Hepatic stellate cell (primary cell): ENCODE measurements around the gene SEMA3E.

Source experiments
- DNase-seq: peaks from one replicate; pipeline ENCODE4 v3.0.0; 2011; ENCODE audit warnings: low spot score

SEMA3E gene

DNA sequence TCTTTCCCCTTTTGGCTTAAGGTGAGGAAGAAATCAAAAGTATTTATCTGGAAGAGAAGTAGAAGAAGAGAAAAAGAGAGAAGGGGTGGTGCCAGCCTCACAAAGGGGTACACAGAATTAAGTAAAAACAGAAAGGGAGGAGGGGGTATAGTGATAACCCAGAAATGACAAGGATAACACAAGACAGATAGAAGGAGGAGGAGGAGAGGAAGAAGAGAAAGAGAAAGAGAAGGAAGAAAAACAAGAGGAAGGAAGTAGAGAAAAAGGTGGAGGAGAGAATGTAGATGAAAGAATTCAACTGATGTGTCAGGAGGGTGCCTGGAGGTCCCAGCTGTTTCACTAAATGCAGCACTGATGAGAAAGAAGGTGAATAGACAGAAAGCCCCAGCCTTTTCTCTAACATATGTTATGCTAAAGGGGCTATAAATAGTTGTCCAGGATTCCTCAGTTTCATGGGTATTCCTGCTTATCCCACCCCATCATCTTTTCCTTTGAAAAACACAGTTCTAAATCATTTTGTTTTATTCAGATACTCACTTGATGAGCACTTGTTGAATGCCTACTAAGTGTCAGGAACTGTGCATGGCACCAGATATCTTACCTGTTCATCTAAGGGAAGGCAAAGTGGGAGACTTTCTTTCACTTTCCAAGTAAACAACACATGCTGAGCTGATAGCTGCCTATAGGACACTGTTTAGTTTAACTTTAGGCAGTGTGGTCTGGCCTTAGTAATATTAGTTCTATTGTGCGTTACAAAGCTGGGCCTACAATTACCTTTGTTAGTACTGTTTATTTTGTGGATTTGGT lies 8.0 kb downstream of the SEMA3E start:
- no peak for DNase-seq

DNA sequence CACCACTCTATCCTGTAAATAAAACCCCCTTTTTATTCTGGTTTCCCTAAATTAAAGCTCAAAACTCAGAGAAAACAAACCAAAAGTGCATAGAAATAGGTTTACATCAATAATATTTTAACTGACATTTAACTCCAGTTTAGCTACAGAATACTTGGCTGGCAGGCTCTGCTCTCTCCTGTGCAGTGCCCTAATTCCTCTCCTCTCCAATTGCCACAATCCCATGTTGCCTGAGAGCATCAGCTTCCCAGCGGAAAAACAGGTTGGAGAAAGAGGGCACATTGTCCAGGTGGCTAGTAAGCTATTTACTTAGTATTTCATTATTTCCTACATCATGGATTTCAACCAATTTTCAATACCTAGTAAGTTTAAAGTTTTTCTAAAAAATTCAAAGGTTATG lies 8.7 kb downstream of the SEMA3E start:
- no peak for DNase-seq

DNA sequence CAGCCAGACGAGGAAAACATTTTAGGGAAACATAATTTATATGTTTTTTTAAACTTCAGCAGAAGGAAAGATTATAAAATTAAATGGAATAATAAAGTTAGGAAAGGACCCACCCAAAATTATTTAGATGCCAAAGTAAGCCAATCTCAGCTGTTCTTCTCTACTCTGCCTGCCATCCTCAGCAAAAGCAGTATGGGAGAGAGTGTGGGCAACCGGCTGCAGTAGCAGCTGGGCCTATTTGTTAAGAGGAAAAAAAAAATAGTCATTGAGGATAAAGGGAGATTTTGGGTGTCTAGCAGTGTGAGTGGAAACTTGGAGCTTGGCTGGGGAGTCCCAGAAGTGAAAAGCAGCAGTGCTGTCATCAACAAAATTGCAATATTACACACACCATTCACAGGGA lies 15.4 kb downstream of the SEMA3E start:
- no peak for DNase-seq

DNA sequence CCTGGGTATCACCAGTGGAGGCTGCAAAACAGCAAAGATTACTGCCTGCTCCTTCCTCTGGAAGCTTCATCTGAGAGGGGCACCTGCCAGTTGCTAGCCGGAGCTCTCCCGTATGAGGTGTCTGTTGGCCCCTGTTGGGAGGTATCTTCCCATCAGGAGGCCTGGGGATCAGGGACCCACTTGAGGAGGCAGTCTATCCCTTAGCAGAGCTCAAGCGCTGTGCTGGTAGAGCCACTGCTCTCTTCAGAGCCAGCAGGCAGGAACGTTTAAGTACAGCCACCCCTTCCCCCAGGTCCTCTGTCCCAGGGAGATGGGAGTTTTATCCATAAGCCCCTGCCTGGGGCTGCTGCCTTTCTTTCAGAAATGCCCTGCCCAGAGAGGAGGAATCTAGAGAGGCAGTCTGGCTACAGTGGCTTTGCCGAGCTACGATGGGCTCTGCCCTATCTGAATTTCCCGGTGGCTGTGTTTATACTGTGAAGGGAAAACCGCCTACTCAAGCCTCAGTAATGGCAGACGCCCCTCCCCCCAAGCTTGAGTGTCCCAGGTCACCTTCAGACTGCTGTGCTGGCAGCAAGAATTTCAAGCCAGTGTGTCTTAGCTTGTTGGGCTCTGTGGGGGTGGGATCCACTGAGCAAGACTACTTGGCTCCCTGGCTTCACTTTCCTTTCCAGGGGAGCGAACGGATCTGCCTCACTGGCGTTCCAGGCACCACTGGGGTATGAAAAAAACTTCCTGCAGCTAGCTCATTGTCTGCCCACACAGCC lies 19.6 kb downstream of the SEMA3E start:
- no peak for DNase-seq

DNA sequence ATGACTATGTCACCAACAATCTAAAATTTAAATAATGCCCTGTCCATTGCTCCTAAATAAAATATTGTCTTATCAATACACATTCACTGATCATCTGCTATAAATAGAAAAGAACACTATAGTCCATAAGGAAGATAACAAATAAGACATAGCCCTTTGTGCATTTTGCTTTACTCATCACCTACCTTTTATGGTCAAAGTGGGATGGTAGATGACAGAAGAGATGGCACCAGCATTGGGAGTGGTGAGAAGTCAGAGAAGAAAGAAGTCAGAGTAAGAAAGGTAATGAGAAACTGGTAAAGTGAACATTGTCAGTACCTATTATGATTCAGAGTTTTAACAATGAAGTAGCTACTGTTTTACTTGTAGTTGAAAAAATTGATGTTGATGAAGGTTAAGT lies 31.1 kb downstream of the SEMA3E start:
- no peak for DNase-seq

DNA sequence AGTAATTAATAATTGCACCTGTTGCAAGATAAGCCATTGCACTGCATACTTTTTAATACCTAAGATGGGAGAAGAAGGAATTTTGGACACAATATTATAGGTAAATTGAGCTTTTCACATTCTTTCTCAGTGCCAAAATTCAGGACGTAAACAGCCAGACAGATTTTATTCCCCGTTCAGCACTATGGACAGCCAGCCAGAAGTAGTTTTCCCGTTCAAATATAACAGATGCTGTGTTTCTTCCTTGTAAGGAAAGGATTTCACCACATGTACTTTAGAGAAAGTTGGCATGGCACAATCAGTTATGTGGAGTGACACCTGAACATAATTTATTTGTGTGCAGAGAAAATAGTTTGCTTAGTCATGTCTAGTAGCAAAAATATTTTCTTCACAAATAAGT lies 34.8 kb downstream of the SEMA3E start:
- DNase-seq = no peak

DNA sequence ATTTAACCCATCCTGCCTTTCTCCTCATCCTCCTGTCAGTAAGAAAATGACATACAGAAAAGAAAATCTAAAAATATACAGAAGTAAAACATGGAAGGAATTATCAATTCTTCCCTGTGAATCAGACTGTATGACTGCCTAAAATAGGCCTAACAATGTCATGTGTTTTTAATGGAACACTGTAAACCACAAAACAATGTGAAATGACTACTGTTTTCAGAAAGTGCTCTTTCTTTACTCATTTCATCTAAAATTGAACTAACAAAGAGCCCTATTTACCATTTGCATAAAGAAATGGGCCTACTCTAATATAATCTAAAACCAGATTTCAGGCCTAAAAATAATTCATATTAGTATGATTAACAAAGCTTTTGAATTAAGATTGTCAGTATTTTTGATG lies 35.7 kb downstream of the SEMA3E start:
- no peak for DNase-seq

DNA sequence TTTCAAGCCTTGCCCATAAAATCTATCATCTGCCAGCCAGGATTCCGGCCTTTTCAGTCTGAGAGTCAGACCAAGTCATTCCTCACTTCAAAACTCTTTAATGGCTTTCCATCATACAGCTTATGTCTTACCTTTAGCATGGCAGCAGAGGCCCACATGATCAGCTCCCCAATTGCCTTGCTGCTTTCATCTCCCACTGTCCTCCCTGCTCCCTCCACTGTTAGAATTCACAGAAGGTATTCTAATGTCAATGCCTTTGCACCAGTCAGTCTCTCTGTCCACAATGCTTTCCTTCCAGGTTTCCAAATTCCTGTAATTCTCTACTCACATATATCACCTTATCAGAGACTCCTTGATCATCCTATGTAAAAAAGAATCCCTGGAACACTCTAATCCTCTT lies 37.2 kb downstream of the SEMA3E start:
- no peak for DNase-seq

DNA sequence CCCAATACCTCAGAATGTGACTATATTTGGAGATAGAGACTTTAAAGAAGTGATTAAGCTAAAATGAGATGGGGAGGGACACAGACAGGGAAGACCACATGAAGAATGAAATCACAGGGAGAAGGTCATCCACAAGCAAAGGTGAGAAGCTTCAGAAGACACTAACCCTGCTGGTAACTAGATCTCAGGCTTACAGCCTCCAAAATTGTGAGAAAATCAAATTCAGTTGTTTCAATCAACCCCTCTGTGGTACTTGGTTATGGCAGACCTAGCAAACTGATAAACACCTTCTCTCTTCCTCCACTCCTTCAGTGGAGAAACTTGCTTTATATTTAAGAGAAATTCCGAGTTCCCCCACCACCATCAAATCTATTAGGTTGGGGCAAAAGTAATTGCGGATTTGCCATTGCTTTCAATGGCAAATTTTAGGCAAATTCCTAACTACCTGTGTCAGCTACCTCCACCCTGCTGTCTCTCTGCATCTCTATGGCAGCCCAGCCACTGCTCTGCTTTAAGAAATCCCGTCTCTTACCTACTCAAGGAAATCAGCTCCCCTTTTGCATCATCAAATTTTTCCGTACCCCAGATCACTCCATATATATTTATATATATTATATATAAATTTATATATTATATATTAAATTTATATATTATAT lies 38.2 kb downstream of the SEMA3E start:
- DNase-seq = no peak

DNA sequence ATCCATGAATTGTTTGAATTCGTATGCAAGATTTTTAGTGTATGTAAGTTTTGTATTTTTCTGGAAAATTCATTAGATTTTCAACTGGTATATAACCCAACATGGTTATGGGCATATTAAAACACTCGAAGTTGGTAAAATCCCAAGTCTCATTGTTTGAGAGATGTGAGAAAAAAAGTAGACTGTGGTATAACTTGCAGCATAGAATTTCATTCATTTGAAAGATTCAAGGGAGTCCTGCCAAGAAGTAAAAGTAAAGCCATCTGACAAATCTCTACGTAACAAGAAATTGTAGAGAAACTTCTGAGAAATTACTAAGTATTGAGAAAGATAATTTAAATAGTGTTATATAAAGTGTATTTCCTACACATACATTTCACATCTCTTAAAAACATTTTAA lies 40.2 kb downstream of the SEMA3E start:
- no peak for DNase-seq

DNA sequence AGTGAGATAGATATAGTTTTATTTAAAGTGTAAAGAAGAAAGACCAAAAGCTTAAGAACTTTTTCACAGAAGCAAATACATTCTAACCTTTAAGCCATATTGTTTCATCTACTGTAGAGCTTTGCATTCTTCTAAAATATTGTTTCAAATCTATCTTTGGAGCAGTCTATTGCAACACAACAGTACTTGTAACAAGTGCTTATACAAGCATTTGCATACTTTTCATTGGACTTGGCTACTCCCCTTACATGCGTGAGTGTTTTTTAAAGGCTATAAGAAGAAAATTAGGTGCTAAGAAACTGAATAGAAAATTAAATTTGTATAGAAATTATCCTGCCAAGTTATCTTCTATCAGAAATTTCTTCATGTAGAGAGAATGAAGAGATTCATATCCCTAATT lies 45.3 kb downstream of the SEMA3E start:
- no peak for DNase-seq

DNA sequence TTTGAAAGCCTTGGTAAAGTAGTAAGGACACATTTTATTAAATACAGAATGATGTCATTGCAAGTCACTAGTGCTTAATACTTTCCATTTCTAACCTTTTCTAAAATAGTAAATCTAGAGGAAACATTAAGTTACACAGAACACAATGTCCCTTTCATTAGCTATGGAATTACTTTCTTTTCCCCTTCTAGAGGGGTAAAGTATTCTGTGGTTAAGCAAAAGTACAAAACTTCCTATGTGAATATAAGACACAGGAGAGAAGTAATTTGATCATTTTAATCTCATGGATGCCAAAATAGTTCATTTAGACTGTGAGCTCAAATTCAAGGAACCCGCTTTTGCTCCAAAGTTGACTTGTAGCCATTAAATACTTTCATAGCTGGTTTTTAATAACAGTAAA lies 49.8 kb downstream of the SEMA3E start:
- no peak for DNase-seq

DNA sequence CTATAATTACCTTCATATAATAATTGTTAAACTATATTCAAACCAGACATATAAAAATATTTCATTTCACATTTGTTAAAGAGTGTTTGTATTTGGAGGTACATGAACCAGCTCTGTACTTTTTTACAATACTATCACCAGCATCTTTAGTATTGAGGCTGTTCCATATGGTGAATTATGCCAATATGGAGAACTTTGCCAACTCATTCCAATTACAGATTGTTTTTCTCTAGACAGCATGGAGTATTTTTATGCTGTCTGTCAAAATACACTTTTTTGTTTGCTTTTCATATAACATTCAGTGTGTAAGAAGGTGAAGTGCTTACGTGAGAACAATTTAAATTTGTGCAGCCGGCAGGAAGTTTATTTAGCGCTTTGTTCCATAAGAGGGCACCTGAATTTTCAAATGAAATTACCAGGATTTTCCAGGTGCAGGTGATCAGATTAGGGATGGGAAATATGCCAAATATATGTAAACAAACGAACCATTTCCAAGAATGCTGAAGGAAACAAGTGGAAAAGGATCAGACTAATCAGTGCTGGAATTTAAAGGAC lies 54.9 kb downstream of the SEMA3E start:
- no peak for DNase-seq

DNA sequence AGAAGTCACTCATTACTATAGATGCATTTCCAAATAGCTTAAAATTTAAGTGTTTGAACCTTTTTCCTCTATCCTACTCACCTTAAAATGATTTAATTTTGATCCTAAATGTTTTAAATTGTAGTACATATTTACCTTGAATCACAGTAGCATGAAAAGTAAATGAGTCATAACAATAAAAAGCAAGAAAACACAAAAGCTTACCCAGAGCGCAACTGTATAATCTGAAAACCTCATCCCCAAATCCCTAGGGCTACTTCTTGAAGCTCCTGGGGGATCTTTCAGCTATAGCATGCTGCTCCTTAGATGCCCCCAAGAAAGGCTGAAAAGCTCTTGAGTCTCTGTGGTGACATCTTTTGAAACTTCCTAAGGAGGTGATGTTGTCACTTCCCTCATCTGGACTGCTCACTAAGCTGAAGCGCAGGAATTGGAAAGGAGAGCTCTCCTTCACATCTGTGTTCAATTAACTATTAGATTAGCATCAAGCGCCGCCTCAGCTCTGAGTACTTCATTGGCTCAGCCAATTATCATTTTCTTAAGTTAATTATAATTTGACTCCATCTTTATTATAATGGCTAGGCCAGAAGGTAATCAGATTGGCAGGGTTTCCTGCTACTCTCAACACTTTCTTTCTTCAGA lies 60.2 kb downstream of the SEMA3E start:
- DNase-seq = no peak

DNA sequence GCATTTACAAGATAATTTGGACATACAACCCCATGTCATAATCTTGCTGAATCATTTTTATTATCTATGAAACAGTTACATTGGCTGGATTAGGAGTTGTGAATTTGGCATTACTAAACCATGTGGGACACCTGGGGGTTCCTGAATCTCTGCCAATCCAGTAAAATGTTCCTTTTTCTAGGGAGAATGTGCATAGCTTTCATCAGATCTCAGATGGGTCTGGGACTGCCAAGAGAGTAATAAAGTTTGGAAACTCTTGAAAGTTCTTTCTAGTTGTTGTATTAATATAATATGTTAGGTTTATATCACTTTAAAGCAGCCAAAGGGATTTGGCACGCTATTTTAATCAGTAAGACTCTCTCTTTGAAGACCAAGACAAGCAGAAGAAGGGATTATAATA lies 62.7 kb downstream of the SEMA3E start:
- DNase-seq = no peak

DNA sequence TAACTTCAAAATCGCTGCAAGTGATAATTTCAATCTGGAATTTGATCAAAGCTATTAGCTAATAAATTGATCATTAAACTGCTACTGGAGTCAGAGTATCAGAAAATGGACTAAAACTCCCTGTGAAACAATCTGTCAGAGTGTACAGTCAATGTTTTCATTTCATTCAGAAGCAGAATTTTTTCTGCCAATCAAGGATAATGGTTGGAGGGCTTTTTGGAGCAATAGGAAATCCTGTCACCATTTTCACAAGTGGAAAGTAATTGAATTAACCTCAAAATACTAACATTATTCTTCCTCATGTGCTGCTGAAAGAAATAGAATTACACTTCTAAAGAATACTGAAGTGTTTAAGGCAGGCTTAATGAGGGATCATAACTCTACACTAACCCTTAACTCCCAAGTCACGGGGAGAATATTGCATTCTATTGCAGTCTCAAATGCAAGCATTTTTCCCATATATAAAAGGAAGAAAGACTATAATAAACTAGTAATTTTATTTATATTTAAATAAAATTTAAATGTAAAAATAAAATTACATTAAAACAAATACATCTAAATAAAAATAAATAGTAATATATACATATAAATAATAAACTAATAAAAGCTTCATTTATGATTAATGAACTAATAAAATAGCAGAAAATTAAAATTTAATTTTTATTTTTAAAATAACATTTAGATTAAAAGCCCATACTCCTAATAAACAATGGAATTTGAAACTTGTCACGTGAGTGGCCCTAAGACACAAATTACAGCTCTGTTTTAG lies 67.1 kb downstream of the SEMA3E start:
- DNase-seq = no peak

DNA sequence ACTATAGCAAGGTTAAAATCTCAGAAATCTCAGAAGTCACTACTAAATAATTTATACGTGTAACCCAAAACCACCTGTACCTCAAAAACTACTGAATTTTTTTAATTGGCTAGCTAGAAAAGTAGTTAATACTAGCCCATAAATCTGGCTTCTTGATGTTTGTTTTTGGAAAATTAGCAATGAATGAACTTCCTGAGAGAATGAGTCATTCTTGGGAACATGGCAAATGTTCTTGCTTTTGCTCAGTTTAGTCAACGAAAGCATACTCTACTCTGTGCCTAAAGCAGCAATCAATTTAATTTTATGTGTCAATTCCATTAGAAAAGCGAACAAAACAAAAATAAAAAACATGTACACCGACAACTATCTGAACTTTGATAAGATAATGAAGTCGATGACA lies 69.2 kb downstream of the SEMA3E start:
- no peak for DNase-seq

DNA sequence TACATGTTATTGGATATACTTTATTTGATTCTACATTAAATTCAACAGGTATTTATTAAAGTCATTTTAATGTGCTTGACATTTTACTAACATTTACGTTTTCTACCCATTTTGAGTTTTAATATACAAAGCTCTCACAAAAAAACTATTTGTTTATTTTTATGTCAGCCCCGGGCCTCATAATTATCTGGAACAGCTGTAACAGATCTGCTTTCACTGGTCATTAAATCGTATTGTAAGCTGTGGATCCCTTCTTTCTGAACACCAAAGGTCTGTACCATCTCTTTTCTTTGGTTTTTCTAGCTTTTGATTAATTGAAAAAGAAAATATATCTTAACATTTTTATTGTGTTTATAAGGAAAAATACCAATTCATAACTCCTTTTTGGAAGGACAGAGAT lies 73.5 kb downstream of the SEMA3E start:
- DNase-seq = no peak

DNA sequence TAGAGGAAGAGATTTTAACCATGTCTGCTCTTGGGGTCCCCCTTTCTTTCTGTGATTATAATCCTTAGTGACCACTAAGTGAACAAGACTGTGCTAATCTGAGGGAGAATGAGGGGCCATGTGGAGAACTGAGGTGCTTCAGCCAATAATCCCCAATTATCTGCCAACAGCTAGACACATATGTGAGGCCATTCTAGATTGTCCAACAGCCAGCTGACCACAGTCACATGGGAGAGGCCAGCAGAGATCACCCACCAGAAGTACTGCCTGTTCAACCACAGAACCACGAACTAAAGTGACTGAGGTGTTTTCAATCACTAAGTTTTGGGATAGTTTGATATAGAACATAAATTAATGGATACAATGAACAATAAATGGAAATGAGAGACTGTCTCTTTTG lies 74.3 kb downstream of the SEMA3E start:
- no peak for DNase-seq

DNA sequence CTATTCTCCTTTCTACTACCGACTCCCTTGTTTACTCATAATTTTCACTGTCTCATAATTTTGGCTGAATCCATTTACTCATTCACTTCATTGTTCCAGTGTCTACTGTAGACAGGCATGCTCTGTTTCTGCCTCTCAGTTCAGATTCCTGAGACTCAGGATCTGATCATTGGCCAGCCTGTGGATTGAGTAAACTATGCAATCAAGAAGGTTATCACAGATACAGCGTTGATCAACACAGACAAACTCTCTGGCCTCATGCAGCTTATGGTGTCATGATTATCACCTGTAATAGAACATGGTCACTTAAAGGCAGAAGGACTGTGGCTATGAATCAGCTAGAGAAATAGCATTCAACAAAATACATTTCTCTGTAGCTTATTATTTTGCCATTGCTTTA lies 86.0 kb downstream of the SEMA3E start:
- no peak for DNase-seq

DNA sequence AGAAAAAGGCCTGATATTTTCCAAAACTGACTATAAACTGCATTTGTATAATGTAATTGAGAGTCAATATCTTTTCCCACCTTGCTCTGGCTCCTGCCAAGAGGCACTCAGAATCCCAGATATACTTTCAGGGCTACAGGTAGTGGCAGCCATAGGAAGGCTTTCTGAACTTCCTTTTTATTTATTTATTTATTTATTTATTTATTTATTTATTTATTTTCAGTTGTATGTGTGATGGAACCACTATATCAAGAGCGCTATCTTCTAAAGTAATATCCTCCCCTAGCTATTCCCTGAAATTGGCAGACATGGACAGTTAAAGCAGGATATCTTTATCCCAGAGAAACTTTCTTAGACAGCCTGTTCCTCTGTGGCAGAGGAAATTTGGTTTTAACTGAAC lies 86.7 kb downstream of the SEMA3E start:
- DNase-seq = no peak

DNA sequence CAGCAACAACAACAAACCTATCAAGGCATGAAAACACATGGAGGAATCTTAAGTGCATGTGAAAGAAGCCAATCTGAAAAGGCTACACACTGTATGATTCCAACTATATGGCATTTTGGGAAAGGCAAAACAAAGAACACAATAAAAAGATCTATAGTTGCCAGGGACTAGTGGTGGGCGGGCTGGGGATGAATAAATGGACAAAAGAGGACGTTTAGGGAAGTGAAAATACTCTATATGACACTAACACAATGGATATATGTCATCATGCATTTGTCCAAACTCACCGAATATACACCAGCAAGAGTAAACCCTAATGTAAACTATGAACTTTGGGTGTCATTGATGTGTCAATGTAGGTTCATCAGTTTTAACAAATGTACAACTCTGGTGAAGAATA lies 89.1 kb downstream of the SEMA3E start:
- DNase-seq = no peak
